Measurements from ENCODE around the gene UBL4B. TPM values are rescaled to one million over a fixed set of nuclear protein-coding genes. Genes with fewer than 3 reads are reported as not detected.

Gene UBL4B
- total RNA-seq, 1 experiment from 2014 or later = 0.07 TPM

- intact Hi-C loops (cut with micrococcal nuclease) = no loop called here
- DNase-seq (no peak), ATAC-seq (no peak)
- Histone ChIP-seq H4K20me1 (ENCODE audit: low read length) (no peaks in the 10 kb centered on the region), H3K79me2 (ENCODE audit: low read length) (no peaks in the 10 kb centered on the region), H3K4me2 (ENCODE audit: low read length) (no peak overlapping the region), H2AFZ (ENCODE audit: low read length) (no peak overlapping the region), H3K4me3 (ENCODE audit: low read length) (no peak overlapping the region), H3K4me1 (ENCODE audit: insufficient read depth, low read length) (peaks cover 4% of the 10 kb centered on the region; the same call in 1 of the 2 replicates), H3F3A (ENCODE audit: low read length, unreplicated experiment) (no peaks in the 10 kb centered on the region), H3K27ac (ENCODE audit: low read length) (no peak overlapping the region), H3K9ac (ENCODE audit: low read length) (no peak overlapping the region), H3K27me3 (ENCODE audit: low read length) (no peaks in the 10 kb centered on the region), H3K9me2 (replicated peaks; ENCODE audit: low read length) (no peaks in the 10 kb centered on the region), H3K9me3 (ENCODE audit: low read length) (no peaks in the 10 kb centered on the region), H3K36me3 (ENCODE audit: low read depth, low read length) (no peaks in the 10 kb centered on the region)
- ChIA-PET POLR2A (ENCODE audit: unreplicated experiment) (no interaction called here), CTCF (no interaction called here)
- no TSS peak for BruUV-seq (replicated peaks)
- TF ChIP-seq EZH2phosphoT487 (IDR thresholded peaks at IDR 0.05; ENCODE audit: borderline replicate concordance, low read length) (no peak), CTCF (conservative IDR thresholded peaks at IDR 0.05; ENCODE audit: low read depth, low read length) (no peak), EZH2 (IDR thresholded peaks at IDR 0.05; ENCODE audit: low read length, unreplicated experiment) (no peak)
Measured at GRCh38 chr1:110100335-110100734, 11.9 kb upstream of the UBL4B start.

- Histone ChIP-seq H3K27me3 (ENCODE audit: low read length) (no peaks in the 10 kb centered on the region), H3K4me2 (ENCODE audit: low read length) (0 out of 2 replicates have a peak overlapping the region, but pooled peaks have one; percentile 26), H4K20me1 (ENCODE audit: low read length) (no peaks in the 10 kb centered on the region), H2AFZ (ENCODE audit: low read length) (peak overlapping the region; percentile 57), H3F3A (ENCODE audit: low read length, unreplicated experiment) (no peaks in the 10 kb centered on the region), H3K79me2 (ENCODE audit: low read length) (no peaks in the 10 kb centered on the region), H3K9ac (ENCODE audit: low read length) (no peak overlapping the region), H3K9me2 (replicated peaks; ENCODE audit: low read length) (no peaks in the 10 kb centered on the region), H3K36me3 (ENCODE audit: low read depth, low read length) (no peaks in the 10 kb centered on the region), H3K9me3 (ENCODE audit: low read length) (no peaks in the 10 kb centered on the region), H3K27ac (ENCODE audit: low read length) (no peak overlapping the region), H3K4me1 (ENCODE audit: insufficient read depth, low read length) (peaks cover 4% of the 10 kb centered on the region; the same call in 1 of the 2 replicates), H3K4me3 (ENCODE audit: low read length) (no peak overlapping the region)
- ATAC-seq (no peak), DNase-seq (no peak)
- ChIA-PET POLR2A (ENCODE audit: unreplicated experiment) (no interaction called here), CTCF (no interaction called here)
- intact Hi-C loops (cut with micrococcal nuclease) = no loop called here
- TF ChIP-seq EZH2phosphoT487 (IDR thresholded peaks at IDR 0.05; ENCODE audit: borderline replicate concordance, low read length) = no peak
- no peak for TF ChIP-seq EZH2 (IDR thresholded peaks at IDR 0.05; ENCODE audit: low read length, unreplicated experiment)
- no peak for TF ChIP-seq CTCF (conservative IDR thresholded peaks at IDR 0.05; ENCODE audit: low read depth, low read length)
- no TSS peak for BruUV-seq (replicated peaks)
Measured at GRCh38 chr1:110102081-110102480, 10.2 kb upstream of the UBL4B start.

GRCh38 chr1:110106013-110106941, 6.0 kb upstream of the UBL4B start:
- no peaks in the 10 kb centered on the region for H3K9me2 ChIP-seq (replicated peaks; ENCODE audit: low read length)
- ATAC-seq (peak; percentile 94), DNase-seq (peak; percentile 74)
- no peaks in the 10 kb centered on the region for H3F3A ChIP-seq (ENCODE audit: low read length, unreplicated experiment)
- CTCF ChIA-PET = interaction anchor here (0.5 to 0.7 kb wide), 2 partner anchors 11 to 18 kb away, joined by 4 to 11 read pairs; no protein-coding TSS in a partner anchor
- no peaks in the 10 kb centered on the region for H3K36me3 ChIP-seq (ENCODE audit: low read depth, low read length)
- H3K9ac ChIP-seq (ENCODE audit: low read length) = no peak overlapping the region
- peak overlapping the region; percentile 12 for H2AFZ ChIP-seq (ENCODE audit: low read length)
- TF ChIP-seq EZH2 (IDR thresholded peaks at IDR 0.05; ENCODE audit: low read length, unreplicated experiment) (no peak), EZH2phosphoT487 (IDR thresholded peaks at IDR 0.05; ENCODE audit: borderline replicate concordance, low read length) (no peak), CTCF (conservative IDR thresholded peaks at IDR 0.05; ENCODE audit: low read depth, low read length) (peak; percentile 91)
- no peak overlapping the region for H3K27ac ChIP-seq (ENCODE audit: low read length)
- POLR2A ChIA-PET (ENCODE audit: unreplicated experiment) = no interaction called here
- no peaks in the 10 kb centered on the region for H3K79me2 ChIP-seq (ENCODE audit: low read length)
- H3K9me3 ChIP-seq (ENCODE audit: low read length) = no peaks in the 10 kb centered on the region
- H3K4me1 ChIP-seq (ENCODE audit: insufficient read depth, low read length) = peaks cover 4% of the 10 kb centered on the region; the same call in 1 of the 2 replicates
- peaks cover 26% of the 10 kb centered on the region; the same call in 1 of the 2 replicates for H3K27me3 ChIP-seq (ENCODE audit: low read length)
- no peak overlapping the region for H3K4me3 ChIP-seq (ENCODE audit: low read length)
- intact Hi-C loops (cut with micrococcal nuclease) = loop anchor here (1.0 kb wide), 3 partner anchors 18 to 77 kb away; no protein-coding TSS in a partner anchor
- H4K20me1 ChIP-seq (ENCODE audit: low read length) = no peaks in the 10 kb centered on the region
- no TSS peak for BruUV-seq (replicated peaks)
- no peak overlapping the region for H3K4me2 ChIP-seq (ENCODE audit: low read length)
